CD14-positive monocyte (primary cell): ENCODE results near the gene CNTN5. TPM values are rescaled to one million over a fixed set of nuclear protein-coding genes. Genes with fewer than 3 reads are reported as not detected.

Experiments
- DNase-seq, 3 donors: peaks; one replicate each; pipeline ENCODE4 v3.0.0-alpha.2; 2011 to 2022
- H2AFZ ChIP-seq: 2 replicates; pipeline ENCODE4 v1.6.0; 2012; ENCODE audit warnings: mild to moderate bottlenecking, low read depth, low read length, inconsistent platforms; ENCODE audit not compliant: insufficient read depth, poor library complexity, severe bottlenecking
- H3K27ac ChIP-seq, 2 donors: 1 replicate in 1 of 2; 2 replicates in 1 of 2; pipeline ENCODE4 v1.5.1; 2012 to 2013; ENCODE audit warnings: low read length in 2 of 2, control low read depth in 1 of 2, inconsistent platforms in 1 of 2, low read depth in 1 of 2, mild to moderate bottlenecking in 1 of 2
- H3K27me3 ChIP-seq, 2 donors: one replicate each; pipeline versions ENCODE4 v1.6.0 to v1.6.1; 2011 to 2013; ENCODE audit warnings: low read length in 2 of 2; ENCODE audit not compliant: control insufficient read depth in 2 of 2, insufficient read depth in 2 of 2
- H3K36me3 ChIP-seq, 2 donors: replicated peaks in 1 of 2; 1 replicate in 1 of 2; 2 replicates in 1 of 2; pipeline versions ENCODE4 v1.5.1 to v1.6.1; 2012 to 2013; ENCODE audit warnings: low read length in 2 of 2, control low read depth in 1 of 2, inconsistent platforms in 1 of 2, mild to moderate bottlenecking in 1 of 2; ENCODE audit not compliant: insufficient read depth in 2 of 2, control insufficient read depth in 1 of 2
- H3K4me1 ChIP-seq, 2 donors: 1 replicate in 1 of 2; 2 replicates in 1 of 2; pipeline versions ENCODE4 v1.5.1 to v1.6.1; 2012 to 2013; ENCODE audit warnings: low read length in 2 of 2, control low read depth in 1 of 2, inconsistent platforms in 1 of 2, mild to moderate bottlenecking in 1 of 2, moderate library complexity in 1 of 2; ENCODE audit not compliant: insufficient read depth in 2 of 2, control insufficient read depth in 1 of 2
- H3K4me2 ChIP-seq: replicated peaks from 2 replicates; pipeline ENCODE3; 2012; ENCODE audit warnings: low read length, moderate library complexity, mild to moderate bottlenecking; ENCODE audit not compliant: poor library complexity, severe bottlenecking; ENCODE audit errors: extremely low read depth
- H3K4me3 ChIP-seq, 3 experiments: fragments of 200-600 bp in 1 of 3; sonication (generic) in 1 of 3; replicated peaks in 1 of 3; 1 replicate in 2 of 3; 2 replicates in 1 of 3; pipeline ENCODE4 v1.5.1; 2011 to 2013; ENCODE audit warnings: low read length in 3 of 3, mild to moderate bottlenecking in 3 of 3, control low read depth in 2 of 3, low read depth in 2 of 3, inconsistent platforms in 1 of 3, moderate library complexity in 1 of 3
- H3K79me2 ChIP-seq: 2 replicates; pipeline ENCODE4 v1.6.0; 2012; ENCODE audit warnings: mild to moderate bottlenecking, control low read depth, inconsistent platforms, low read length, moderate library complexity; ENCODE audit not compliant: insufficient read depth
- H3K9ac ChIP-seq: 2 replicates; pipeline ENCODE4 v1.6.0; 2017; ENCODE audit warnings: low read length, mild to moderate bottlenecking; ENCODE audit not compliant: insufficient read depth, poor library complexity, severe bottlenecking
- H3K9me3 ChIP-seq, 2 donors: replicated peaks in 1 of 2; 1 replicate in 1 of 2; 2 replicates in 1 of 2; pipeline versions ENCODE4 v1.5.1 to v1.6.1; 2012 to 2013; ENCODE audit warnings: low read length in 2 of 2, control low read depth in 1 of 2; ENCODE audit not compliant: control insufficient read depth in 1 of 2, insufficient read depth in 1 of 2
- H4K20me1 ChIP-seq: 2 replicates; pipeline ENCODE4 v1.6.0; 2012; ENCODE audit warnings: mild to moderate bottlenecking, low read length, control low read depth, moderate library complexity; ENCODE audit not compliant: insufficient read depth
- H3K27ac Mint-ChIP-seq, 7 donors: one replicate each; pipeline ENCODE4 v1.8.0; 2020; ENCODE audit warnings: mild to moderate bottlenecking in 7 of 7, mixed read lengths in 7 of 7, moderate library complexity in 6 of 7, inconsistent platforms in 2 of 7
- H3K27me3 Mint-ChIP-seq, 3 donors: one replicate each; pipeline ENCODE4 v1.8.0; 2021 to 2022; ENCODE audit warnings: low read depth in 3 of 3, mild to moderate bottlenecking in 3 of 3, mixed read lengths in 3 of 3, moderate library complexity in 3 of 3, inconsistent platforms in 1 of 3
- H3K36me3 Mint-ChIP-seq, 2 donors: one replicate each; pipeline ENCODE4 v1.8.0; 2020; ENCODE audit warnings: mixed read lengths in 2 of 2, inconsistent platforms in 1 of 2, mild to moderate bottlenecking in 1 of 2
- H3K4me1 Mint-ChIP-seq: one replicate; pipeline ENCODE4 v1.8.0; 2020; ENCODE audit warnings: mild to moderate bottlenecking, mixed read lengths
- H3K4me3 Mint-ChIP-seq, 2 donors: one replicate each; pipeline ENCODE4 v1.8.0; 2020; ENCODE audit warnings: mild to moderate bottlenecking in 2 of 2, mixed read lengths in 2 of 2, moderate library complexity in 1 of 2
- H3K9me3 Mint-ChIP-seq, 7 donors: one replicate each; pipeline ENCODE4 v1.8.0; 2020 to 2022; ENCODE audit warnings: mixed read lengths in 7 of 7, mild to moderate bottlenecking in 6 of 7, moderate library complexity in 6 of 7, inconsistent platforms in 2 of 7
- WGBS: methylation state at CpG from one replicate; pipeline ENCODE4 v1.1.5; 2013; ENCODE audit warnings: missing lambda C conversion rate; ENCODE audit not compliant: insufficient coverage; 5-methylcytosine and 5-hydroxymethylcytosine counted together
- intact Hi-C, 2 donors: fragments of 100-400 bp; cut with micrococcal nuclease; formaldehyde crosslinking; loops; one replicate each; pipeline versions ENCODE4 v1.15.0 to v1.15.1; 2023
- polyA plus RNA-seq, 3 donors: library from polyadenylated mRNA; depleted of rRNA in 1 of 3; unstranded in 2 of 3; stranded (reverse) in 1 of 3; fragments of 300-500 nt in 2 of 3; fragments of >200 nt in 1 of 3; fragmentation: Illumina TruSeq in 2 of 3; gene quantifications; 1 replicate in 2 of 3; 2 replicates in 1 of 3; pipeline ENCODE4 v1.2.3, GENCODE V29; 2012 to 2021
- TF ChIP-seq, protein P1 (sequence below): fragments of 200-600 bp; IDR thresholded peaks from one replicate; pipeline ENCODE4 v1.8.0; 2022; ENCODE audit warnings: antibody characterized with exemption, mild to moderate bottlenecking

The CNTN5 gene
- polyA plus RNA-seq, 3 donors, result not detected

DNA sequence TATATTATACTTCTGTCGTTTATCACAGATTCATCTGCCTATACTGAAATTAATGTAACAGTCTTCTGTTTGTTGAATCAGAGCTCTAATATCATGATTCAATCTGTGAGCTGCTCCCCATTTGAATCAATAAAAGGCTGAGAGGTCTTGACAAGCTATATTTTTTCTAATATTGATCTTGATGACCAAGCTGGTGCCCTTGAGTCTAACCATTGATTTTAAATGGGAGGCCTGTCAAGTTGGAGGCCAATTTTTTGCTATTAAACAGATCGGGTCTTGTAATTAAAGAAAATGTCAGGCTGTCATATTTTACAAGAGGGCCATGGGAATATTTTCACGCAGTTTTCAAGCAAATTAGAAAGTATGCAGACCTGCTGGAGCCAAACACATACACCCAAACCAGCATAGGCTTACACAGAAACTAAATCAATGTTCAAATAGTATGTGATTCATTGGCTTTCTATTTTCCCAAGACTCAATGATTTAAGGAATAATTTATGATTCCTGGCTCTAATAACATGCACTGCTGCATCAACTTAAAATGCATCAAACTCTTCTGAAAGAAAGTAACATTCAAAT lies 286.9 kb downstream of the CNTN5 start:
- Mint-ChIP-seq H3K27ac (no peak overlapping the region), H3K36me3 (no peaks in the 10 kb centered on the region), H3K4me3 (no peak overlapping the region), H3K9me3 (peaks cover 0 to 7% (median 0%) of the 10 kb centered on the region in 7 donors), H3K27me3 (no peaks in the 10 kb centered on the region), H3K4me1 (no peaks in the 10 kb centered on the region)
- Histone ChIP-seq H3K9me3 (no peaks in the 10 kb centered on the region), H3K4me1 (no peaks in the 10 kb centered on the region), H3K9ac (no peak overlapping the region), H2AFZ (no peak overlapping the region), H3K79me2 (no peaks in the 10 kb centered on the region), H3K27ac (no peak overlapping the region), H4K20me1 (no peaks in the 10 kb centered on the region), H3K36me3 (no peaks in the 10 kb centered on the region), H3K27me3 (no peaks in the 10 kb centered on the region), H3K4me2 (no peak overlapping the region), H3K4me3 (no peak overlapping the region)
- no peak for DNase-seq
- intact Hi-C loops, result no loop called here
- no CpG with 5 or more reads among the region's 3 CpGs for WGBS
- TF ChIP-seq, protein P1, sequence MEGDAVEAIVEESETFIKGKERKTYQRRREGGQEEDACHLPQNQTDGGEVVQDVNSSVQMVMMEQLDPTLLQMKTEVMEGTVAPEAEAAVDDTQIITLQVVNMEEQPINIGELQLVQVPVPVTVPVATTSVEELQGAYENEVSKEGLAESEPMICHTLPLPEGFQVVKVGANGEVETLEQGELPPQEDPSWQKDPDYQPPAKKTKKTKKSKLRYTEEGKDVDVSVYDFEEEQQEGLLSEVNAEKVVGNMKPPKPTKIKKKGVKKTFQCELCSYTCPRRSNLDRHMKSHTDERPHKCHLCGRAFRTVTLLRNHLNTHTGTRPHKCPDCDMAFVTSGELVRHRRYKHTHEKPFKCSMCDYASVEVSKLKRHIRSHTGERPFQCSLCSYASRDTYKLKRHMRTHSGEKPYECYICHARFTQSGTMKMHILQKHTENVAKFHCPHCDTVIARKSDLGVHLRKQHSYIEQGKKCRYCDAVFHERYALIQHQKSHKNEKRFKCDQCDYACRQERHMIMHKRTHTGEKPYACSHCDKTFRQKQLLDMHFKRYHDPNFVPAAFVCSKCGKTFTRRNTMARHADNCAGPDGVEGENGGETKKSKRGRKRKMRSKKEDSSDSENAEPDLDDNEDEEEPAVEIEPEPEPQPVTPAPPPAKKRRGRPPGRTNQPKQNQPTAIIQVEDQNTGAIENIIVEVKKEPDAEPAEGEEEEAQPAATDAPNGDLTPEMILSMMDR, result no peak

DNA sequence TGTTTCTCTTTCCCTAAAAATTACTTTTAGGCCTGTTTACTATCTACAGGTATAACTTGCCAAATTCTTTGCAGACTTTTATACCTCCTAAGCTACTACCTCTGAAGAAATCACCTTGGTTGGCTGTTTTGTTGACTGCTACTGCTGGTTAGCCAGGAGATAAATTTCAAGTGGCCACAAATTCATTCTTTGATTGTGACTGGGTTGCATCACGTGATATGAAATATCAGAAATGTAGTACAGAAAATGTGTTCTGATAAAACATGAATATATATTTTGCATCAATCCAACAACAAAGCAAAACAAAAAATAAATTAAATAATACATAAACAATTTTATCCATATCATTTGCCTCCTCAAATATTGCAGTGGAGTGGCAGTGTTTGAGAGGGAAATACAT lies 291.1 kb downstream of the CNTN5 start:
- DNase-seq, result no peak
- no peak overlapping the region for H3K4me2 ChIP-seq
- Mint-ChIP-seq H3K4me3 (no peak overlapping the region), H3K27ac (no peak overlapping the region), H3K4me1 (no peaks in the 10 kb centered on the region), H3K27me3 (no peaks in the 10 kb centered on the region), H3K36me3 (no peaks in the 10 kb centered on the region), H3K9me3 (peaks cover 0 to 3% (median 0%) of the 10 kb centered on the region in 7 donors)
- no peaks in the 10 kb centered on the region for H3K4me1 ChIP-seq
- H4K20me1 ChIP-seq, result no peaks in the 10 kb centered on the region
- H2AFZ ChIP-seq, result no peak overlapping the region
- WGBS, result no CpG with 5 or more reads among the region's 1 CpG
- no peaks in the 10 kb centered on the region for H3K79me2 ChIP-seq
- no peak overlapping the region for H3K27ac ChIP-seq
- TF ChIP-seq, protein P1, result no peak
- H3K27me3 ChIP-seq, result no peaks in the 10 kb centered on the region
- no peaks in the 10 kb centered on the region for H3K9me3 ChIP-seq
- H3K4me3 ChIP-seq, result no peak overlapping the region
- H3K36me3 ChIP-seq, result no peaks in the 10 kb centered on the region
- no peak overlapping the region for H3K9ac ChIP-seq
- intact Hi-C loops, result no loop called here
